ENCODE measurements around the gene ARMH4. TPM values are rescaled to one million over a fixed set of nuclear protein-coding genes. Genes with fewer than 3 reads are reported as not detected.

ARMH4 gene
- total RNA-seq, 4 donors from 2014 or later, result 2.1 to 6.6 (median 3.3) TPM

GRCh38 chr14:58078068-58078467 is 73.9 kb downstream of the ARMH4 start:
- no peak for TF ChIP-seq CTCF (IDR thresholded peaks at IDR 0.05; ENCODE audit: low read depth)

- no peak for TF ChIP-seq CTCF (IDR thresholded peaks at IDR 0.05; ENCODE audit: low read depth)
Observed at GRCh38 chr14:58077621-58078020, 74.4 kb downstream of the ARMH4 start.

- TF ChIP-seq CTCF (IDR thresholded peaks at IDR 0.05; ENCODE audit: low read depth), result no peak
Observed at GRCh38 chr14:58073516-58073915, 78.5 kb downstream of the ARMH4 start.

GRCh38 chr14:58072288-58073071 is 79.5 kb downstream of the ARMH4 start:
- no peak for TF ChIP-seq CTCF (IDR thresholded peaks at IDR 0.05; ENCODE audit: low read depth)

- no peak for TF ChIP-seq CTCF (IDR thresholded peaks at IDR 0.05; ENCODE audit: low read depth)
Observed at GRCh38 chr14:58071341-58071740, 80.7 kb downstream of the ARMH4 start.

- no peak for TF ChIP-seq CTCF (IDR thresholded peaks at IDR 0.05; ENCODE audit: low read depth)
Observed at GRCh38 chr14:58068306-58068705, 83.7 kb downstream of the ARMH4 start.

- no peak for TF ChIP-seq CTCF (IDR thresholded peaks at IDR 0.05; ENCODE audit: low read depth)
Observed at GRCh38 chr14:58066115-58066514, 85.9 kb downstream of the ARMH4 start.
